DLD1 (cell line): ENCODE data around the gene PLAU.

ENCODE experiments used
- in situ Hi-C: cut with HindIII; loops from 2 replicates; pipeline ENCODE4 v1.10.0; 2017; ENCODE audit warnings: low sequenced_read_pairs

PLAU gene

GRCh38 chr10:73876566-73876965 is 34.4 kb upstream of the PLAU start:
- in situ Hi-C loops: loop anchor here (25.0 kb wide), 1 partner anchor 236 kb away; no protein-coding TSS in a partner anchor

- in situ Hi-C loops: loop anchor here (25.0 kb wide), 1 partner anchor 235 kb away; no protein-coding TSS in a partner anchor
Measured at GRCh38 chr10:73876971-73877370, 34.0 kb upstream of the PLAU start.

GRCh38 chr10:73877533-73878160 is 33.3 kb upstream of the PLAU start:
- in situ Hi-C loops: loop anchor here (25.0 kb wide), 1 partner anchor 235 kb away; no protein-coding TSS in a partner anchor

- in situ Hi-C loops: loop anchor here (25.0 kb wide), 1 partner anchor 234 kb away; no protein-coding TSS in a partner anchor
Measured at GRCh38 chr10:73878365-73878764, 32.6 kb upstream of the PLAU start.

GRCh38 chr10:73879296-73880173 is 31.4 kb upstream of the PLAU start:
- in situ Hi-C loops: loop anchor here (25.0 kb wide), 1 partner anchor 233 kb away; no protein-coding TSS in a partner anchor

GRCh38 chr10:73881221-73881919 is 29.6 kb upstream of the PLAU start:
- in situ Hi-C loops: loop anchor here (25.0 kb wide), 1 partner anchor 231 kb away; no protein-coding TSS in a partner anchor

- in situ Hi-C loops: loop anchor here (25.0 kb wide), 1 partner anchor 228 kb away; no protein-coding TSS in a partner anchor
Measured at GRCh38 chr10:73884017-73884416, 26.9 kb upstream of the PLAU start.

GRCh38 chr10:73886085-73886529 is 24.8 kb upstream of the PLAU start:
- in situ Hi-C loops: loop anchor here (25.0 kb wide), 1 partner anchor 226 kb away; no protein-coding TSS in a partner anchor

GRCh38 chr10:73886661-73887293 is 24.2 kb upstream of the PLAU start:
- in situ Hi-C loops: loop anchor here (25.0 kb wide), 1 partner anchor 226 kb away; no protein-coding TSS in a partner anchor

GRCh38 chr10:73887294-73888039 is 23.5 kb upstream of the PLAU start:
- in situ Hi-C loops: loop anchor here (25.0 kb wide), 1 partner anchor 225 kb away; no protein-coding TSS in a partner anchor

GRCh38 chr10:73888514-73888913 is 22.4 kb upstream of the PLAU start:
- in situ Hi-C loops: loop anchor here (25.0 kb wide), 1 partner anchor 224 kb away; no protein-coding TSS in a partner anchor

- in situ Hi-C loops: loop anchor here (25.0 kb wide), 1 partner anchor 223 kb away; no protein-coding TSS in a partner anchor
Measured at GRCh38 chr10:73889014-73889413, 21.9 kb upstream of the PLAU start.

GRCh38 chr10:73889416-73889815 is 21.5 kb upstream of the PLAU start:
- in situ Hi-C loops: loop anchor here (25.0 kb wide), 1 partner anchor 223 kb away; no protein-coding TSS in a partner anchor

- in situ Hi-C loops: loop anchor here (25.0 kb wide), 1 partner anchor 222 kb away; no protein-coding TSS in a partner anchor
Measured at GRCh38 chr10:73890261-73890660, 20.7 kb upstream of the PLAU start.

GRCh38 chr10:73890830-73891229 is 20.1 kb upstream of the PLAU start:
- in situ Hi-C loops: loop anchor here (25.0 kb wide), 1 partner anchor 221 kb away; no protein-coding TSS in a partner anchor

GRCh38 chr10:73891540-73891939 is 19.4 kb upstream of the PLAU start:
- in situ Hi-C loops: loop anchor here (25.0 kb wide), 1 partner anchor 221 kb away; no protein-coding TSS in a partner anchor

GRCh38 chr10:73892310-73893030 is 18.5 kb upstream of the PLAU start:
- in situ Hi-C loops: loop anchor here (25.0 kb wide), 1 partner anchor 220 kb away; no protein-coding TSS in a partner anchor

GRCh38 chr10:73893426-73893825 is 17.5 kb upstream of the PLAU start:
- in situ Hi-C loops: loop anchor here (25.0 kb wide), 1 partner anchor 219 kb away; no protein-coding TSS in a partner anchor
